NCI-H82 (cell line): Measurements from ENCODE around the gene SCRN3.
A peak's percentile ranks its signal among the peaks of the same experiment; 100 is the strongest.
"Not testable (repeated sequence)": the region's sequence is repeated elsewhere in the genome, so short reads cannot be mapped to it uniquely, and the experiment has no call there.

Source experiments
- DNase-seq: peaks from one replicate; lab custom pipeline; 2025; lab: John Stamatoyannopoulos, UW

The SCRN3 gene

DNA sequence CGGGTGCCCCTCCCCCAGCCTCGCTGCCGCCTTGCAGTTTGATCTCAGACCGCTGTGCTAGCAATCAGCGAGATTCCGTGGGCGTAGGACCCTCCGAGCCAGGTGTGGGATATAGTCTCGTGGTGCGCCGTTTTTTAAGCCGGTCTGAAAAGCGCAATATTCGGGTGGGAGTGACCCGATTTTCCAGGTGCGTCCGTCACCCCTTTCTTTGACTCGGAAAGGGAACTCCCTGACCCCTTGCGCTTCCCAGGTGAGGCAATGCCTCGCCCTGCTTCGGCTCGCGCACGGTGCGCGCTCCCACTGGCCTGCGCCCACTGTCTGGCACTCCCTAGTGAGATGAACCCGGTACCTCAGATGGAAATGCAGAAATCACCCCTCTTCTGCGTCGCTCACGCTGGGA is 14.5 kb downstream of the SCRN3 start:
- not testable (repeated sequence) for DNase-seq

DNA sequence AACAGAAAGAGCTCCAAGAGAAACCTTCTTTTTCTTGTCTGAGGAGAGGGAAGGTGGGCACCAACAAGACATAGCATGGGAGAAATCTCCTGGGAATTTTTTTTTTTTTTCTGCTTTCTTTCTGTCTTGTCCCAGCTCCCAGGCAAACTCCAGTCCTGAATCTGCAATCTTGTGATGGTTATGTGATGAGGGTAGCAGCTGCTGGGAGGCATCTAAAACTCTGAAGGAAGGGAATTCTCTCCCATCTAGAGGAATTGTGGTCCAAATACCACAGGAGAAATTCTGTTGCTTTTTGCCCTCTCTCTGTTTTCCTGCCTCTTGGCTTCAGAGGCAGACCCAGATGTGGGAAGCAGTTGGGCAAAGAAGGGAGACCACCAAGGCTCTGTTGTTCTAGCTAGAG is 16.7 kb downstream of the SCRN3 start:
- no peak for DNase-seq

DNA sequence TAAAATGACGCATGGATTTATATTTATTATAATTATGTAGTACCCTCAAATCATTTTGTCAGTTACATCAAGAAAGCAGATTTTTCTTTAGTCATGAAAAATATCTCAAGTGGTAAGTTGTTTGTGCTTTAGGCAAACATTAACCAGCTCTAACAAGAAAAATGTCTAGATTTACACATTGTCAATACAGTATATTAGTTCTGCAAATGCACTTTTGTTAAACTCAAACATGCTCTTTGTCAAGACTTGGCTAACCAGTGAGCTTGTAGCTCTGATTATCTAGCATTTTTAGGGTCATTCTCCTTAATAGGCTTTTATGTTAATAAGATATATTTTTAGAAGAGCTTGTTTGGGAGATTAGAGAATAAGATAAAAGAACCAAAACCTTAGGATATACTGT is 32.7 kb downstream of the SCRN3 start:
- DNase-seq: no peak

DNA sequence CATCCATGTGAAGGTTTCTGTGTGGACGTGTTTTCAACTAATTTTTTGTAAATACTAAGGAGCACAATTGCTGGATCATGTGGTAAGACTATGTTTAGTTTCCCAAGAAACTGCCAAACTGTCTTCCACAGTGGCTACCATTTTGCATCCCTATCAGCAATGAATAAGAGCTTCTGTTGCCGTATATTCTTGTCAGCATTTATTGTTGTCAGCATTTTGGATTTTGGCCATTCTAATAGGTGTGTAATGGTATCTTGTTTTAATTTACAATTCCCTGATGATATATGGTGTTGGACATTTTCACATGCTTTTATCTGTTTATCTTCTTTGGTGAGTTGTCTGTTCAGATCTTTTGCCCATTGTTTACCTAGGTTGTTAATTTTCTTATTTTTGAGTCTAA is 34.5 kb downstream of the SCRN3 start:
- no peak for DNase-seq

DNA sequence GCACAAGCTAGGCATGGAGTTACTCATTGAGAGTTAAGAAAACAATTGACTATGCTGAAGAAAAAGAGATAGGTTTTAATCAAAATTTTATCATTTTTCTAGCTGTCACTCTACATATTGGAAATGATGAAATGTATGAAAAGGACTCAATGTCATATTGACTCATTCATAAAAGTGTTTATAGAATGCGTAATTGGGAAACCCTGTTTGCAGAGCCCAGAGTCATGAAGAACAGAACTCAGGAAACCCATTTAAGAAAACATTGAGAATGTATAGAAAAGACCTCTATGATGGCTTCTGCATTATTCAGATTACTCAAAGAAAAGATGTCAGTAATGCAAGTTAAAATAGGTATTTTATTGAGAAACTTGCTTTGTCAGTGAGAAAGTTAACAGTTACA is 36.4 kb downstream of the SCRN3 start:
- no peak for DNase-seq

DNA sequence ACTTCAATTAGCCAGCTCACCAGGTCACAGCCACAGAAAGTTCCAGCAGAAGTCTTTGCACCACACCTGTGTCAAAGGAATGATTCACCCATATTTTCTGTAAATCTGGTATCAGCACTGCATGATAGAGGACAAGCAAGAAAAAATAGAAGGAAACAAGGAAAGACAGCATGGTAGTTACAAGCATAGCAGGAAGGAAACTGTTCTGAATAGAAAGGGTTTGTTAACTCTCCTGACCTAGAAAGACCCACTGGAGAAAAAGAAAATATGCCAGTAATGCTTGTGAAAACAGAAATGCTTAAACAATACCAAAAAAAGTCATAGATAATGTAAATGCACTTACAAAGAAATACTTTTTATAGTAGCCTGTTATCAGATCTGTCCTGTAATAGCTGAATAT is 40.8 kb downstream of the SCRN3 start:
- DNase-seq: no peak

DNA sequence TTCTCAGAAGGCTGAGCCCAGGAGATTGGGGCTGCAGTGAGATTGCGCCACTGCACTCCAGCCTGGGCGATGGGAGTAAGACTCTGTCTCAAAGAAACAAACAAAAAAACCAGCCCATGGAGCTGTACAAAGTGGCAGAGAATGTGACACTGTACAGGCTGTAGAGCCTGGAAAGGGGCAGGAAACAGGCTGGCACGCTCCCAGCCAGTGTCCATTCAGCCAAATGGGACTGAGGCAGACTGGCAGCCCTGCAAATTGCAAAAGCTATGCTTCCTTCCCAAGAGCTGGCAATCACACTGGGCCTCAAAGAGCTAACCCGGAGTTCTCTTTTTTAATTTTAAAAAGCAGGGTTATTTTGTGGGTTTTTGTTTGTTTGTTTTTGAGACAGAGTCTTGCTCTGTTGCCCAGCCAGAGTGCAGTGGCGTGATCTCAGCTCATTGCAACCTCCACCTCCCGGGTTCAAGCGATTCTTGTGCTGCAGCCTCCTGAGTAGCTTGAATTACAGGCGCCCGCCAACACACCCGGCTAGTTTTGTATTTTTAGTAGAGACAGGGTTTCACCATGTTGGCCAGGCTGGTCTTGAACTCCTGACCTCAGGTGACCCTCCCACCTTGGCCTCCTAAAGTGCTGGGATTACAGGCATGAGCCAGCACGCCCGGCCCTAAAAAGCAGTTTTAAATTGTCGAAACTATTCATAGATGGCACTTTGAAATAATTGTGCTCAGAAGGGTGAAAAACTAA is 42.8 kb downstream of the SCRN3 start:
- DNase-seq: no peak

DNA sequence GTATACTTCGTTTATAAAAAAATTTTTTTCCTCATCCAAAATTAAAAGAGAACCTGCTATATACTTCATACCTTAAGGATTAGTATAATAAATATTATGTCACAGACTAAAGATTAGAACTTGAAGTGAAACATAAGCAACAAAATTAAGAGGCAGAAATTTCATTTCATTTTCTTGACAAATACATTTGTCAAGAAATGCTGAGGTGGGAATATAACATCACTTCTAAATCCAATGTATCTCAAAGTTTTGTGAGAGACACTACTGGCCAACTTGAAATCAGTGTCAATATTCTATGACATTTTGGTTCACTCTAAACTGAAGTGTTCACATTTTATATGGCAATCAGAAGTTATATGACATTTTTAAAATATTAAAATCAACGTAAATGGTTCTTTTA is 43.8 kb downstream of the SCRN3 start:
- no peak for DNase-seq

DNA sequence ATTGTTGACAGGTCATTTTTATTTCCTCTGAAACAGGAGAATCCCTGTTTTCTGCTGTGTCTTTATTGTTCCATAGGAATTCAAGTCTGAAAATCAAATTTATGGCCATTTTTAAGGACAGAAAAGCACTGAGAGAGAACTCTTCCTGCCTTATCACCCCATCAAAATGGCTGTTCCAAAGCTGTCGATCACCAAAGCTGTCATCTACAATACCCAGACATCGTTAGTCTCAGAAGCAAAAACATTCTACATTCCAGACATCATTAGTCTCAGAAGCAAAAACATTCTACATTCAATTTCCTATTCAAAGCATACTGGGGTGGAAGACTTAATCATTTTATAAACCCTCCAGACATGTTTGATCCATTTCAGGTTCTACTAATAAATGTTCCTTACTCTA is 44.4 kb downstream of the SCRN3 start:
- no peak for DNase-seq

DNA sequence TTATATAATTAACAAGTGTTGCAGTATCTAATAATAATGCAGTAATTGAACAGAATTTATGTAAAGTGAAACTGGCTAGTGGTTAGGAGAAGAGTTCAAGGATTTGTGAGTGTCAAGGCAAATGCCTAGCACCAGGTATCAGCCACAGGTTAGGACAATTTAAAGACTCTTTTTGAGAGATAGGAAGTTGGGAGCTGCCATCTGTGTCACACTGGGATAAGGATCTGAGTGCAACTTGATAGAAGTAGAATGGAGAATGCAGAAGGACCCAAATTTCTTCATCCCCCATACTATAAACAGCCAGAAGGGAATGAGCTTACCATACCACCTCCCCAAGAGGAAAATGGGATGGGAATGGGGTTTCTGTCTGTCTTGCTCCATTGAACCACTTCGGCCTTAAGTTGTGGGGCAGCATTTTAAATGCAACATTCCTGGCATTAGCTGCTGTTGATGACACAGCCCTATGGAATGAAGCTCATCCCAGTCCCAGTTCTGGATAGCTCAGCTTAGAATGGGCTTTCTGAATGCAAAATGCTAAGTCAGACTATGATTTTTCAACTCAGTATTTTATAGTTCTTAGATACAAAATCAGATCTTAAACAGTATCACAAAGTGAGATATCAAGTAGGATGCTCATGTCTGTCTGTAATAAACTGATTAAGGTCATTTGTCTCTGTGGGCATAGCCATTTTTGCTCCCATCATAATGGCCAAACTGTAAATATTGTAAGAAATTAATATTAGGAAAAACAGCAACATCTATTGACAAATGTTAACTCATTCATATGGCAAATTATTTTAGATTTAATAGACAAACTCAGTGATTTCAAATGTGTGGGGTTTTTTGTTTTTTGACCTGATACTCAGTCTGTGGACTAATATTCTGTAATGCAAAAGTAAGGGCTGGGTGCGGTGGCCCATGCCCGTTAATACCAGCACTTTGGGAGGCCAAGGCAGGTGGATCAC is 47.3 kb downstream of the SCRN3 start:
- DNase-seq: no peak

DNA sequence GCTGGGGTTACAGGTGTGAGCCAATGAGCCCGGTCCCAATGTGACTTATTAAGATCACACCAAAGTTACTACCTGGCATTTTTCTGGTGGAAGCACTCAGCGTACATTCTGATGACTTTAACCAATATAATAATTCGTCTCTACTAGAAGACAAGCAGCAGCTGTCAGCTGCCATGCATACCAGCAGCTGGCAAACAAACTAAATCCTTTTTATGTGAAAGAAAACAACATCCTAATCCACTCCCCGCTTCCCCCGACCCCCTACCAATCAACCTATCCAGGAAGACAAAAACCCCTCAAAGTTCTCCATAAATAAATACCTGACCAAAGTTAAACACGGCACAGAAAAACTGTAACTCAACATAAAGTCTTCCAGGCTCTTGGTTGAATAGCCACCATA is 49.2 kb downstream of the SCRN3 start:
- peak; percentile 85 for DNase-seq

DNA sequence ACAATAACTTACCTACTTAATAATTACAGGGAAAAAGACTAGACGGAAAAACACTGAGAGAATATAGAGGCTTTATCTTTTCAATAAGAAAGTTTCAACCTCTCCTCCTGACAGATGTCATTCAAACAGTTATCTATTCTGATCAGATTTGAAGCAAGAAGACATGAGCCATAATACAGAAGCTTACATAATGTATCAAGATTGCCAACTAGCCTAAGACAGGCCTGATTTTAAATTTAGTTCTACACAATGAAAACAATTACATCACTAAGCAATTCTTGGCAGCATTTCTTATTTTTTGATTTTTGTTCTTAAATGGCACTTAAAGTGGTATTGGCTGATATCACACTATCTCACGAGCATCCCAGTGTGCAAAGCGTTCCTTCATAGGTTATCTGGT is 49.7 kb downstream of the SCRN3 start:
- peak; percentile 36 for DNase-seq

DNA sequence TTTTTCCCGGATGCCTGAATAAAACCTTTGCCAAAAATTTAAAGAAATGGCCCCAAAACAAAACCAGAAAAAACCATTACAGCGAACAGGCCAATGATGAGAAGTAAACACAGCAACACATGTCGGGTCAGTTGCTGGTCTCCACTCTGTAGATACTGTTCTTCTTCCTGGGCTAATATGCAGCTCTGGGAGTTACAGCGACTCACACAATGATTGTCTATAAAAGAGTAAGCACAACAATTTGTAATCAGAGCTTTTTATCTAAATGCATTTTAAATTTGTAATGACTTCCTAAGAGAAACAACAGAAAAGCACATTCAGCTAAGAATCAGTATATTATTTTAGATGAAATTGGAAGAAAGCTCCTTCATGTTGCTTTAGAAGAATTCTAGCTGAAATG is 51.0 kb downstream of the SCRN3 start:
- no peak for DNase-seq

DNA sequence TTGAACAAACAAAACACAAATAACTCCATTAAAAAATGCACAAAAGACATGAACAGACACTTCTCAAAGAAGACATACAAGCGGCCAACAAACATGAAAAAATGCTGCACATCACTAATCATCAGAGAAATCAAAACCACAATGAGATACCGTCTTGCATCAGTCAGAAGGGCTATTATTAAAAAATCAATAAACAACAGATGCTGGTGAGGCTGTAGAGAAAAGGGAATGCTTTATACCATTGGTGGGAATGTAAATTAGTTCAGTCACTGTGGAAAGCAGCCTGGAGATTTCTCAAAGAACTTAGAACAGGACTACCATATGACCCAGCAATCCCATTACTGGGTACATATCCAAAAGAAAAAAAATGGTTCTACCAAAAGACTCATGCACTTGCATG is 53.5 kb downstream of the SCRN3 start:
- peak; percentile 49 for DNase-seq

DNA sequence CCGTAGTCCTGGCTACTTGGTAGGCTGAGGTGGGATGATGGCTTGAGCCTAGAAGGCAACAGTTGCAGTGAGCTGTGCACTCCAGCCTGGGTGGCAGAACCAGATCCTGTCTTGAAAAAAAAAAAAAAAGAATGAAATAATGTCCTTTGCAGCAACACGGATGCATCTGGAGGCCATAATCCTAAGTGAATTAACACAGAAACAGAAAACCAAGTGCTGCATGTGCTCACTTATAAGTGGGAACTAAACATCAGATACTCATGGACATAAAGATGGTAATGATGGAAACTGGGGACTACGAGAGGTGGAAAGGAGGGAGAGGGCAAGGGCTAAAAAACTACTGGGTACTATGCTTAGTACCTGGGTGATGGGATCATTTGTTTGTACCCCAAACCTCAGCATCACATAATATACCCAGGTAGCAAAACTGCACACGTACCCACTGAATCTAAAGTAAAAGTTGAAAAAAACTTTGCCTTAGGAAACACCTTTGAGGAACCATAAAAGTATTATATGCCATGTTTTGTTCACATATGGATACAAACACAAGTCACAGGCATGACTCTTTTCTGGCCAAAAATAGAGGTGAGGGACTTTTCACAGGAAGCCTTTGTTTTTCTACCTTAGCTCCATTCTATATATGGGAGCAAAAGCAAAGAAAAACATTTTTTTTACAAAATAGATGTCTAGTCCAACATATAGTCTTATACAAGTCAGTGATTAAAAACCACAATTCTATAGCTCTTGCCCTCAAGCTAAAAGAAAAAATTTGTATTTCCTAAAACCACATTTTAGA is 54.7 kb downstream of the SCRN3 start:
- no peak for DNase-seq

DNA sequence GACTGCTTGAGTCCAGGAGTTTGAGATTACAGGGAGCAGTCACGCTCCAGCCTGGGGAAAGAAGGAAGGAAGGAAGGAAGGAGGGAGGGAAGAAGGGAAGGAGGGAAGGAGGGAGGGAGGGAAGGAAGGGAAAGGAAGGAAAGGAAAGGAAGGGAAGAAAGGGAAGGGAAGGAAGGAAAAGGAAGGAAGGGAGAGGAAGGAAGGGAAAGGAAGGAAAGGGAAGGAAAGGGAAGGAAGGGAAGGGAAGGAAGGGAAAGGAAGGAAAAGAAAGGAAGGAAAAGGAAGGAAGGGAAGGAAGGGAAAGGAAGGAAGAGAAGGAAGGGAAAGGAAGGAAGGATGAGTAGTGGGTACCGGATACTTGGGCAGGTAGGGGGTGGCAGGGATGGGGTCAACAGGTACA is 59.0 kb downstream of the SCRN3 start:
- no peak for DNase-seq

DNA sequence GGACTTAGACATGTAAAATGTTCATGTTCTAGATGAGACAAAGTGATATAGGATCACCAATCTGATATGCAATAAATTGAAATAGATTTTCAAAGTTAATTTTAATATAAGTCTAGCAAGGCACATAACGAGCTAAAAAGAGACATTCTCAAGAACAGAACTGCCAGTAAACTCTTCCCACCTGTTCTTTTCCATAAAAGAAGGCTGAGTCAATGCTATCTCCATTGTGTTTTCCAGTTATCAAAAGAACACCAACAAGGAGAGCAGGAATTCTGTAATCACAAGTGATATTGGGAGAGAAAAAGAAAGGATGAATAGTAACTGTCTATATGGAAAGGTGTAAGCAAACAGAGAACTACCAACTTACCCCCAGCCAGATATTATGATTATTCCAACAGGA is 65.7 kb downstream of the SCRN3 start:
- DNase-seq: no peak

DNA sequence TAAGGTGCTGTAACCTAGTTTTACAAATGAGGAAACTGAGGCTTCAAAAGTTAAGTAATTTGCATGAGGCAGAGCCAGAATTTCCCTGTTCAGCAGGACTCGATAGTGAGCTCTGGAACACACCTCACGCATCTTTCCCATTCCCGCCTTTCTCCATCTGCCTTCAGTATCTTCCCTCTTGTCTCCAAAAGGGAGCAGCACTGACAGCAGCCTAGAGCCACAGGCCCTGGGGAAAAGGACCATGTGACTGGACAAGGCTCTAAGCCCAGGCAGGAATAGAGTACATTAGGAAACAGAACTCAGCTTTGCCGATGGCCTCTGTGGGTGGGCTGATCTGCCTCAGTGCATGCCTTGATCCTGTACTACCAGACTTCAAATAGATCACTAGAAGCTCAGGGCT is 69.8 kb downstream of the SCRN3 start:
- peak; percentile 80 for DNase-seq

DNA sequence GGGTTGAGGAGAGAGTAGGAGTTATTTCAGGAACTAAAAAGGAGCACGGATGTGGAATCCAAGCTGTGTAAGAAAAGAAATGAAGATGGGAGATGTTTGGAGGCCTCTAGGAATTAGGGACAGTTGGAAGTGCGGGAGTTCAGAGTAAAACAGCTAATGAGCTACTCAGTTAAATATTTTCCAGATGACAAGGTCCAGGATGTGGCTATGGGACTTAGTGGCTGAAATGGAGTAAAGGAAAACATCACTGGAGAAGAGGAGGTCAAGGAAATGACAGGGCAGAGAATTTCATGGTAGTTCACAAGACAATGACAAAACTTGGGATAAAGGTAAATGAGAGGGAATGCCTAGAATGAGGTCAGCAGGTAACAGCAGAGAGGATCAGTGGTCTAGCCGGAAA is 78.3 kb downstream of the SCRN3 start:
- no peak for DNase-seq

DNA sequence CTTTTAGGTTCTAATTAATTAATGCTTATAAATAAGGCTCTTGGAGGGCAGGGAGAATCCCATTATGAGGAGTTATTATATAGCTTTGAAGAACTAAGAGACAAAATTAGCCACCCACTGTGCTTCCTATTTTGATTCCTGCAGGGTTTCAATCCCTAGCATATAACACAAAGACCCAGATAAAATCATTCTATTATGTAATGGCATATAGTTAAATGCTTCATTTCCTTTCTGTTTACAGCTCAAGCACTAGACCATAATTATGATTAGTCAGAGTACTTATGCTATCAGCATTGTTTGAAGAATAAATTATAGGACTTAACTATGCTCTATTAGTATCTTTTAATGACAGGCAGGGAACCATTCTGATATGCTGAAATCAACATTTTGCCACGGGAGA is 82.2 kb downstream of the SCRN3 start:
- DNase-seq: no peak
